ENCODE measurements around the gene SNAP23. TPM values are rescaled to one million over a fixed set of nuclear protein-coding genes. Genes with fewer than 3 reads are reported as not detected.

Gene SNAP23
- total RNA-seq, 1 experiment from 2014 or later: 60.7 TPM

GRCh38 chr15:42483677-42484076 lies 11.8 kb upstream of the SNAP23 start:
- Histone ChIP-seq H3K36me3 (no peaks in the 10 kb centered on the region), H3K4me1 (peaks cover 8% of the 10 kb centered on the region; the same call in 1 of the 2 replicates), H3K4me3 (no peak overlapping the region), H3K9me3 (replicated peaks) (no peaks in the 10 kb centered on the region), H3K27me3 (no peaks in the 10 kb centered on the region), H3K27ac (peak overlapping the region; percentile 43; the same call in 1 of the 2 replicates)
- DNase-seq: no peak

GRCh38 chr15:42490291-42490670 lies 5.2 kb upstream of the SNAP23 start:
- Histone ChIP-seq H3K36me3 (no peaks in the 10 kb centered on the region), H3K27ac (peak overlapping the region; percentile 98), H3K4me3 (peak overlapping the region; percentile 76), H3K4me1 (peaks cover 3% of the 10 kb centered on the region; the same call in 1 of the 2 replicates), H3K27me3 (no peaks in the 10 kb centered on the region), H3K9me3 (replicated peaks) (no peaks in the 10 kb centered on the region)
- DNase-seq: no peak

- Histone ChIP-seq H3K4me1 (peaks cover 3% of the 10 kb centered on the region; the same call in 1 of the 2 replicates), H3K27ac (peak within 1 kb of the TSS; percentile 98), H3K9me3 (replicated peaks) (no peaks in the 10 kb centered on the region), H3K4me3 (peak within 1 kb of the TSS; percentile 76), H3K36me3 (no peaks in the 10 kb centered on the region), H3K27me3 (no peaks in the 10 kb centered on the region)
- peak; percentile 89 to 93 for DNase-seq
Measured at GRCh38 chr15:42490671-42491538, 4.5 kb upstream of the SNAP23 start, which contains the start of gene ZNF106. Gene ZNF106 (minus strand): TSS chr15:42491141. CDS start chr15:42472289, 18,852 bp downstream.

GRCh38 chr15:42491539-42492225 lies 3.8 kb upstream of the SNAP23 start:
- Histone ChIP-seq H3K9me3 (replicated peaks) (no peaks in the 10 kb centered on the region), H3K4me1 (peaks cover 3% of the 10 kb centered on the region; the same call in 1 of the 2 replicates), H3K27ac (peak overlapping the region; percentile 98), H3K36me3 (no peaks in the 10 kb centered on the region), H3K4me3 (peak overlapping the region; percentile 76), H3K27me3 (no peaks in the 10 kb centered on the region)
- no peak for DNase-seq

- no peak overlapping the region for H3K4me3 ChIP-seq
- DNase-seq: no peak
- H3K9me3 ChIP-seq (replicated peaks): no peaks in the 10 kb centered on the region
- no peak overlapping the region for H3K27ac ChIP-seq
- no peaks in the 10 kb centered on the region for H3K36me3 ChIP-seq
- H3K4me1 ChIP-seq: peaks cover 6% of the 10 kb centered on the region
- no peaks in the 10 kb centered on the region for H3K27me3 ChIP-seq
Measured at GRCh38 chr15:42493679-42494078, 1.8 kb upstream of the SNAP23 start.

GRCh38 chr15:42494998-42495360 lies 455 bp upstream of the SNAP23 start:
- Histone ChIP-seq H3K36me3 (no peaks in the 10 kb centered on the region), H3K27me3 (no peaks in the 10 kb centered on the region), H3K4me3 (peak overlapping the region; percentile 65), H3K27ac (peak overlapping the region; percentile 49), H3K4me1 (peaks cover 15% of the 10 kb centered on the region), H3K9me3 (replicated peaks) (no peaks in the 10 kb centered on the region)
- peak; percentile 54 to 69 for DNase-seq

- H3K4me3 ChIP-seq: no peak overlapping the region
- peak overlapping the region; percentile 79 for H3K27ac ChIP-seq
- no peaks in the 10 kb centered on the region for H3K36me3 ChIP-seq
- no peaks in the 10 kb centered on the region for H3K9me3 ChIP-seq (replicated peaks)
- H3K27me3 ChIP-seq: no peaks in the 10 kb centered on the region
- no peak for DNase-seq
- peaks cover 13% of the 10 kb centered on the region for H3K4me1 ChIP-seq
Measured at GRCh38 chr15:42498212-42499068, 3.0 kb downstream of the SNAP23 start.

- Histone ChIP-seq H3K9me3 (replicated peaks) (no peaks in the 10 kb centered on the region), H3K36me3 (no peaks in the 10 kb centered on the region), H3K27me3 (no peaks in the 10 kb centered on the region), H3K4me3 (no peak overlapping the region), H3K4me1 (peaks cover 13% of the 10 kb centered on the region), H3K27ac (peak overlapping the region; percentile 79)
- peak; percentile 47 to 60 for DNase-seq
Measured at GRCh38 chr15:42499858-42500609, 4.6 kb downstream of the SNAP23 start.

GRCh38 chr15:42502477-42502876 lies 7.0 kb downstream of the SNAP23 start:
- no peak for DNase-seq
- Histone ChIP-seq H3K27ac (no peak overlapping the region), H3K4me3 (no peak overlapping the region), H3K9me3 (replicated peaks) (no peaks in the 10 kb centered on the region), H3K4me1 (peaks cover 13% of the 10 kb centered on the region), H3K36me3 (no peaks in the 10 kb centered on the region), H3K27me3 (no peaks in the 10 kb centered on the region)

GRCh38 chr15:42503825-42504224 lies 8.4 kb downstream of the SNAP23 start:
- Histone ChIP-seq H3K4me1 (peaks cover 9% of the 10 kb centered on the region), H3K4me3 (no peak overlapping the region), H3K36me3 (no peaks in the 10 kb centered on the region), H3K27me3 (no peaks in the 10 kb centered on the region), H3K9me3 (replicated peaks) (no peaks in the 10 kb centered on the region), H3K27ac (no peak overlapping the region)
- no peak for DNase-seq

GRCh38 chr15:42504631-42505030 lies 9.2 kb downstream of the SNAP23 start:
- Histone ChIP-seq H3K36me3 (no peaks in the 10 kb centered on the region), H3K4me3 (no peak overlapping the region), H3K4me1 (peaks cover 4% of the 10 kb centered on the region), H3K27me3 (no peaks in the 10 kb centered on the region), H3K9me3 (replicated peaks) (no peaks in the 10 kb centered on the region), H3K27ac (no peak overlapping the region)
- no peak for DNase-seq

GRCh38 chr15:42507514-42507913 lies 12.1 kb downstream of the SNAP23 start:
- H3K27me3 ChIP-seq: no peaks in the 10 kb centered on the region
- no peaks in the 10 kb centered on the region for H3K9me3 ChIP-seq (replicated peaks)
- no peak for DNase-seq
- H3K4me1 ChIP-seq: no peaks in the 10 kb centered on the region
- H3K27ac ChIP-seq: no peak overlapping the region
- H3K4me3 ChIP-seq: no peak overlapping the region
- H3K36me3 ChIP-seq: no peaks in the 10 kb centered on the region

GRCh38 chr15:42508263-42508690 lies 12.8 kb downstream of the SNAP23 start:
- Histone ChIP-seq H3K4me1 (no peaks in the 10 kb centered on the region), H3K9me3 (replicated peaks) (no peaks in the 10 kb centered on the region), H3K27ac (no peak overlapping the region), H3K27me3 (no peaks in the 10 kb centered on the region), H3K36me3 (no peaks in the 10 kb centered on the region), H3K4me3 (no peak overlapping the region)
- no peak for DNase-seq
